ENCODE data around the gene ETS2. TPM values are rescaled to one million over a fixed set of nuclear protein-coding genes. Genes with fewer than 3 reads are reported as not detected.

ETS2 gene
- total RNA-seq, 1 donor from 2014 or later: 15.4 TPM

DNA sequence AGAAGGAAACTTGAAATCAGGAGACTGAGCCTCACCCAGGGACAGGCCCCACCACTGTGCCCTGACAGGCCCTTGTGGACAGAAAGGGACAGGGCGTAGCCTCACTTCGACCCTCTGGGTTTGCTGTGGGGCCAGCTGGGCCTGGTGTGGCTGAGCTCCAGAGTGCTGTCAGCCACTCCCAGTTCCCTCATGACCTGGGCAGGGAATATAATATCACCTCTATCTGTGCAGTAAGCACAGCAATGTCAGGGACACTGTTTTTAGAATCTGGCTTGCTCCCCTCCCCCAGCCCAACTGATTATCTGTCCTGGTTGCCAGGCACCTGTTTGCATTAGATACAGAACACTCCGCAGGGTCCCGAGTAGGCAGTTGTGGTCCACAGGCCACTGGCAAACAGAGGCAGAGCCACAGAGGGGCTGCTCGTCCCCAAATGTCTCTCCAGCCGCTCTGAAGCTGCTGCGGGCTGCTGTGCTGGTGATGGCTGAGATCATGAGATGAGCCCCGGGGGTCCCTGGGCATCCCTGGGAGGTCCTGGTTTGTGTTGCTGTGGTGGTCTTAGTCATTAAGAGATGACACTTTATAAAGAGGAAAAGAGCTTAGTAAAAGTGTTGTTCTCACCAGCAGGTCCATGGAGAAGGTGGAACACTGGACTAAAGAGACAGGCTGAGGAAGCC is 51.6 kb downstream of the ETS2 start:
- H3K27me3 Mint-ChIP-seq (ENCODE audit: low read depth): no peaks in the 10 kb centered on the region
- H3K4me3 Mint-ChIP-seq: no peak overlapping the region
- no peak for DNase-seq (ENCODE audit: low read depth, low spot score)

DNA sequence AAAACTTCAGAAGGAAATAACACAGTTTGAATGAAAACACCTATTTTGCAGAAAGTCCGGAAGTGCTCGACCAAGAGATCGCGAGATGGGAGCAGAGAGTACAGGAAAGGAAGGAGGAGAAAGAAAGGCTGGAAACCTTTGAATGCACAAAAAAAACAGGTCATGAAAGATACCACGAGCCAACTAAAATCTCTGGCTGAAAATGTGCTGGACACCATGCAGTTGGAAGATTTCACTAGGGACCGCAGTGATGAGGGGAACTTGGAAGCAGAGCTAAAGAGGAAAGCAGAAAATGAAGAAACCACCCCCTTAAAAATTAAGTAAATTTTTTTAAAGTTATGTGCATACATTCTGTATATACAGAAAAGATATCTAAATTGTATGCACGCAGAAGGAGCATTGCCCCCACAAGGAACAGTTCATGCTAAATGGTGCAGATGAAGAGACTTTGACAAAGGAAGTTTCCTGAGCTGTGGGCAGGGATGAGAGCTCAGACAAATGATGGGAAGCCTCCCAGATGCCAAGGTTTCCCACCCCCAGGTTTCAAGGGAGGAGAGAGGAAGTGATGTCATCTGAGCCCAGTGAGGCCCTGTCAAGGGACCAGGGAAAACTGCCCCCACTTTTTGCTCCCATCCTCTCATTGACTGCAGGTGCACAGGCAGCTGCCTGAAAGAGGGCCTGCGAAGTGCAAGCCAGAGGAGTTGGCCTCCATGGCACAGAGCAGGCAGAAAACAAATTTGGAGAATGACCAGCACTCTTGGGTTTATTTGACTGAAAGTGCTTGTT is 52.5 kb downstream of the ETS2 start:
- Mint-ChIP-seq H3K36me3 (ENCODE audit: low read depth) (no peaks in the 10 kb centered on the region), H3K4me3 (no peak overlapping the region), H3K27me3 (ENCODE audit: low read depth) (no peaks in the 10 kb centered on the region), H3K9me3 (no peaks in the 10 kb centered on the region), H3K27ac (ENCODE audit: unreplicated experiment) (no peak overlapping the region), H3K4me1 (peaks cover 7% of the 10 kb centered on the region)
- no peak for TF ChIP-seq CTCF (conservative IDR thresholded peaks at IDR 0.05)
- DNase-seq (ENCODE audit: low read depth, low spot score): no peak

More for the DNA sequence above, 51.6 kb downstream of the ETS2 start:
- Mint-ChIP-seq H3K9me3 (no peaks in the 10 kb centered on the region), H3K27ac (ENCODE audit: unreplicated experiment) (no peak overlapping the region), H3K36me3 (ENCODE audit: low read depth) (no peaks in the 10 kb centered on the region), H3K4me1 (peaks cover 7% of the 10 kb centered on the region)
- no peak for TF ChIP-seq CTCF (conservative IDR thresholded peaks at IDR 0.05)

DNA sequence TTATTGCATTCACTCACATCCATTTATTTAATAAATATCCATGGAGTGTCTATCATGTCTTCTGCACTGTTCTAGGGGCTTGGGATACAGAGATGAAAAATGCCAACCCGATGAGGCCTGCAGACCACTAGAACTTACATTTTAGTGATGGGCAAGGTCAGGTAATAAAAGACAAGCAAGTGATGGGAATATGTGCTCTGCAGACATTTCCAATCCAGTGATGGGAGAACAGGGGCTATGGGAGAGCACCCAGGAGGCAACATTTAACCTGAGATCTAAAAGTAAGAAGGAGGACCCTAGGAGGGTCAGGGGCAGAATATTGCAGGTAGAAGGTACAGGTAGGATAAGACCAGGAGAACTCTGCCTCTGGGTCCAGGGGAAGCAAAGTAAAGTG is 53.1 kb downstream of the ETS2 start:
- Mint-ChIP-seq H3K4me1 (peaks cover 7% of the 10 kb centered on the region), H3K27me3 (ENCODE audit: low read depth) (no peaks in the 10 kb centered on the region), H3K9me3 (no peaks in the 10 kb centered on the region), H3K36me3 (ENCODE audit: low read depth) (no peaks in the 10 kb centered on the region), H3K27ac (ENCODE audit: unreplicated experiment) (no peak overlapping the region), H3K4me3 (no peak overlapping the region)
- no peak for TF ChIP-seq CTCF (conservative IDR thresholded peaks at IDR 0.05)
- no peak for DNase-seq (ENCODE audit: low read depth, low spot score)

- Mint-ChIP-seq H3K27me3 (ENCODE audit: low read depth) (no peaks in the 10 kb centered on the region), H3K36me3 (ENCODE audit: low read depth) (no peaks in the 10 kb centered on the region), H3K4me3 (no peak overlapping the region), H3K4me1 (peaks cover 7% of the 10 kb centered on the region), H3K9me3 (no peaks in the 10 kb centered on the region), H3K27ac (ENCODE audit: unreplicated experiment) (no peak overlapping the region)
- no peak for TF ChIP-seq CTCF (conservative IDR thresholded peaks at IDR 0.05)
- no peak for DNase-seq (ENCODE audit: low read depth, low spot score)
These were observed 54.1 kb downstream of the ETS2 start for GRCh38 chr21:38859852-38860251.

- Mint-ChIP-seq H3K4me1 (peaks cover 12% of the 10 kb centered on the region), H3K27me3 (ENCODE audit: low read depth) (no peaks in the 10 kb centered on the region), H3K27ac (ENCODE audit: unreplicated experiment) (no peak overlapping the region)
These were observed 55.3 kb downstream of the ETS2 start for GRCh38 chr21:38861056-38861455.

More at GRCh38 chr21:38861056-38861455, 55.3 kb downstream of the ETS2 start:
- Mint-ChIP-seq H3K4me3 (no peak overlapping the region), H3K36me3 (ENCODE audit: low read depth) (no peaks in the 10 kb centered on the region), H3K9me3 (no peaks in the 10 kb centered on the region)
- no peak for TF ChIP-seq CTCF (conservative IDR thresholded peaks at IDR 0.05)
- no peak for DNase-seq (ENCODE audit: low read depth, low spot score)

Measured in neural crest cell (in vitro differentiated cells).